ENCODE data around the gene SIAH1.

Gene SIAH1

GRCh38 chr16:48395375-48395774 lies 10.2 kb upstream of the SIAH1 start:
- H3F3A ChIP-seq (ENCODE audit: insufficient read depth): no peaks in the 10 kb centered on the region
- H3K9me2 ChIP-seq (replicated peaks; ENCODE audit: insufficient read depth, low read length): no peaks in the 10 kb centered on the region
- H3K79me2 ChIP-seq (ENCODE audit: insufficient read depth, low read length): no peaks in the 10 kb centered on the region
- no peaks in the 10 kb centered on the region for H3K36me3 ChIP-seq (ENCODE audit: low read length)
- H3K9me3 ChIP-seq (ENCODE audit: insufficient read depth, low read length): no peaks in the 10 kb centered on the region
- no peak overlapping the region for H3K9ac ChIP-seq (ENCODE audit: low read length)
- no peak overlapping the region for H3K4me2 ChIP-seq (ENCODE audit: low read depth, low read length, poor library complexity, severe bottlenecking)
- TF ChIP-seq CTCF (IDR thresholded peaks at IDR 0.05; ENCODE audit: insufficient read depth, low read length, poor library complexity, severe bottlenecking) (no peak), EZH2phosphoT487 (conservative IDR thresholded peaks at IDR 0.05; ENCODE audit: low read length) (no peak)
- no peaks in the 10 kb centered on the region for H3K27me3 ChIP-seq (ENCODE audit: low read length)
- H2AFZ ChIP-seq (ENCODE audit: low read depth, low read length, severe bottlenecking): no peak overlapping the region
- no peak overlapping the region for H3K27ac ChIP-seq (ENCODE audit: low read depth, low read length)
- no peaks in the 10 kb centered on the region for H4K20me1 ChIP-seq (ENCODE audit: low read depth, low read length)
- H3K4me3 ChIP-seq (ENCODE audit: insufficient read depth, low read length, poor library complexity, severe bottlenecking): no peak overlapping the region

GRCh38 chr16:48394355-48394703 lies 9.1 kb upstream of the SIAH1 start:
- H2AFZ ChIP-seq (ENCODE audit: low read depth, low read length, severe bottlenecking): no peak overlapping the region
- TF ChIP-seq CTCF (IDR thresholded peaks at IDR 0.05; ENCODE audit: insufficient read depth, low read length, poor library complexity, severe bottlenecking) (no peak), EZH2phosphoT487 (conservative IDR thresholded peaks at IDR 0.05; ENCODE audit: low read length) (no peak)
- no peak overlapping the region for H3K4me3 ChIP-seq (ENCODE audit: insufficient read depth, low read length, poor library complexity, severe bottlenecking)

GRCh38 chr16:48393485-48394354 lies 8.5 kb upstream of the SIAH1 start:
- Histone ChIP-seq H3K4me2 (ENCODE audit: low read depth, low read length, poor library complexity, severe bottlenecking) (no peak overlapping the region), H4K20me1 (ENCODE audit: low read depth, low read length) (no peaks in the 10 kb centered on the region), H3K4me3 (ENCODE audit: insufficient read depth, low read length, poor library complexity, severe bottlenecking) (no peak overlapping the region), H3K9ac (ENCODE audit: low read length) (no peak overlapping the region), H2AFZ (ENCODE audit: low read depth, low read length, severe bottlenecking) (no peak overlapping the region), H3K27me3 (ENCODE audit: low read length) (no peaks in the 10 kb centered on the region), H3K79me2 (ENCODE audit: insufficient read depth, low read length) (no peaks in the 10 kb centered on the region), H3K36me3 (ENCODE audit: low read length) (no peaks in the 10 kb centered on the region), H3K9me2 (replicated peaks; ENCODE audit: insufficient read depth, low read length) (no peaks in the 10 kb centered on the region), H3K9me3 (ENCODE audit: insufficient read depth, low read length) (no peaks in the 10 kb centered on the region), H3K27ac (ENCODE audit: low read depth, low read length) (no peak overlapping the region), H3F3A (ENCODE audit: insufficient read depth) (no peaks in the 10 kb centered on the region)
- TF ChIP-seq EZH2phosphoT487 (conservative IDR thresholded peaks at IDR 0.05; ENCODE audit: low read length): no peak
- no peak for TF ChIP-seq CTCF (IDR thresholded peaks at IDR 0.05; ENCODE audit: insufficient read depth, low read length, poor library complexity, severe bottlenecking)

More at GRCh38 chr16:48394355-48394703, 9.1 kb upstream of the SIAH1 start:
- Histone ChIP-seq H3K36me3 (ENCODE audit: low read length) (no peaks in the 10 kb centered on the region), H3K4me2 (ENCODE audit: low read depth, low read length, poor library complexity, severe bottlenecking) (no peak overlapping the region), H3K9me2 (replicated peaks; ENCODE audit: insufficient read depth, low read length) (no peaks in the 10 kb centered on the region), H3K27me3 (ENCODE audit: low read length) (no peaks in the 10 kb centered on the region), H3K27ac (ENCODE audit: low read depth, low read length) (no peak overlapping the region), H3K9me3 (ENCODE audit: insufficient read depth, low read length) (no peaks in the 10 kb centered on the region), H3K79me2 (ENCODE audit: insufficient read depth, low read length) (no peaks in the 10 kb centered on the region), H3K9ac (ENCODE audit: low read length) (no peak overlapping the region), H4K20me1 (ENCODE audit: low read depth, low read length) (no peaks in the 10 kb centered on the region), H3F3A (ENCODE audit: insufficient read depth) (no peaks in the 10 kb centered on the region)
